Measurements from ENCODE around the gene MYRF. TPM values are rescaled to one million over a fixed set of nuclear protein-coding genes. Genes with fewer than 3 reads are reported as not detected.
A peak's percentile ranks its signal among the peaks of the same experiment; 100 is the strongest.

MYRF gene
- polyA plus RNA-seq, 2 donors: 0.18 to 1.3 TPM

GRCh38 chr11:61711498-61711897 is 40.9 kb upstream of the MYRF start:
- Histone ChIP-seq H3K27me3 (ENCODE audit: control insufficient read depth in 1 of 2, insufficient read depth in 2 of 2, low read length in 2 of 2) (no peaks in the 10 kb centered on the region), H3K4me3 (ENCODE audit: low read depth in 1 of 2, low read length in 2 of 2) (no peak overlapping the region), H3K9me3 (ENCODE audit: control insufficient read depth in 2 of 2, insufficient read depth in 1 of 2, low read depth in 1 of 2, low read length in 1 of 2) (no peaks in the 10 kb centered on the region), H3K36me3 (ENCODE audit: control insufficient read depth in 2 of 2, insufficient read depth in 2 of 2, low read length in 1 of 2) (no peaks in the 10 kb centered on the region), H3K4me1 (ENCODE audit: control insufficient read depth in 2 of 2, insufficient read depth in 2 of 2, low read length in 1 of 2) (peaks cover 4 to 15% of the 10 kb centered on the region in 2 donors), H3K27ac (ENCODE audit: low read depth in 2 of 2, low read length in 1 of 2) (peak overlapping the region in 1 of 2 donors; percentile 23)
- 77 to 79% methylated on average over 6 of the region's 6 CpGs for WGBS, 2 donors

- Histone ChIP-seq H3K36me3 (ENCODE audit: control insufficient read depth in 2 of 2, insufficient read depth in 2 of 2, low read length in 1 of 2) (no peaks in the 10 kb centered on the region), H3K4me1 (ENCODE audit: control insufficient read depth in 2 of 2, insufficient read depth in 2 of 2, low read length in 1 of 2) (peaks cover 0 to 9% of the 10 kb centered on the region in 2 donors)
These were observed 40.1 kb upstream of the MYRF start for GRCh38 chr11:61712314-61712713.

GRCh38 chr11:61712846-61713245 is 39.6 kb upstream of the MYRF start:
- Histone ChIP-seq H3K27ac (ENCODE audit: low read depth in 2 of 2, low read length in 1 of 2) (no peak overlapping the region), H3K27me3 (ENCODE audit: control insufficient read depth in 1 of 2, insufficient read depth in 2 of 2, low read length in 2 of 2) (no peaks in the 10 kb centered on the region), H3K4me1 (ENCODE audit: control insufficient read depth in 2 of 2, insufficient read depth in 2 of 2, low read length in 1 of 2) (peaks cover 0 to 5% of the 10 kb centered on the region in 2 donors), H3K36me3 (ENCODE audit: control insufficient read depth in 2 of 2, insufficient read depth in 2 of 2, low read length in 1 of 2) (no peaks in the 10 kb centered on the region), H3K4me3 (ENCODE audit: low read depth in 1 of 2, low read length in 2 of 2) (no peak overlapping the region), H3K9me3 (ENCODE audit: control insufficient read depth in 2 of 2, insufficient read depth in 1 of 2, low read depth in 1 of 2, low read length in 1 of 2) (no peaks in the 10 kb centered on the region)
- 92 to 95% methylated on average over 6 of the region's 6 CpGs for WGBS, 2 donors

More at GRCh38 chr11:61712314-61712713, 40.1 kb upstream of the MYRF start:
- Histone ChIP-seq H3K27ac (ENCODE audit: low read depth in 2 of 2, low read length in 1 of 2) (no peak overlapping the region), H3K27me3 (ENCODE audit: control insufficient read depth in 1 of 2, insufficient read depth in 2 of 2, low read length in 2 of 2) (no peaks in the 10 kb centered on the region), H3K9me3 (ENCODE audit: control insufficient read depth in 2 of 2, insufficient read depth in 1 of 2, low read depth in 1 of 2, low read length in 1 of 2) (no peaks in the 10 kb centered on the region), H3K4me3 (ENCODE audit: low read depth in 1 of 2, low read length in 2 of 2) (no peak overlapping the region)
- 61 to 77% methylated on average over 12 of the region's 12 CpGs for WGBS, 2 donors

- H3K4me1 ChIP-seq (ENCODE audit: control insufficient read depth in 2 of 2, insufficient read depth in 2 of 2, low read length in 1 of 2): peaks cover 0 to 5% of the 10 kb centered on the region in 2 donors
These were observed 39.0 kb upstream of the MYRF start for GRCh38 chr11:61713464-61713863.

GRCh38 chr11:61713906-61714305 is 38.5 kb upstream of the MYRF start:
- WGBS, 2 donors: 60 to 62% methylated on average over 5 of the region's 5 CpGs
- H3K4me1 ChIP-seq (ENCODE audit: control insufficient read depth in 2 of 2, insufficient read depth in 2 of 2, low read length in 1 of 2): peaks cover 0 to 5% of the 10 kb centered on the region in 2 donors

More at GRCh38 chr11:61713464-61713863, 39.0 kb upstream of the MYRF start:
- 80 to 83% methylated on average over 9 of the region's 9 CpGs for WGBS, 2 donors
- no peak overlapping the region for H3K27ac ChIP-seq (ENCODE audit: low read depth in 2 of 2, low read length in 1 of 2)
- no peak overlapping the region for H3K4me3 ChIP-seq (ENCODE audit: low read depth in 1 of 2, low read length in 2 of 2)
- H3K9me3 ChIP-seq (ENCODE audit: control insufficient read depth in 2 of 2, insufficient read depth in 1 of 2, low read depth in 1 of 2, low read length in 1 of 2): no peaks in the 10 kb centered on the region
- no peaks in the 10 kb centered on the region for H3K27me3 ChIP-seq (ENCODE audit: control insufficient read depth in 1 of 2, insufficient read depth in 2 of 2, low read length in 2 of 2)
- no peaks in the 10 kb centered on the region for H3K36me3 ChIP-seq (ENCODE audit: control insufficient read depth in 2 of 2, insufficient read depth in 2 of 2, low read length in 1 of 2)

DNA sequence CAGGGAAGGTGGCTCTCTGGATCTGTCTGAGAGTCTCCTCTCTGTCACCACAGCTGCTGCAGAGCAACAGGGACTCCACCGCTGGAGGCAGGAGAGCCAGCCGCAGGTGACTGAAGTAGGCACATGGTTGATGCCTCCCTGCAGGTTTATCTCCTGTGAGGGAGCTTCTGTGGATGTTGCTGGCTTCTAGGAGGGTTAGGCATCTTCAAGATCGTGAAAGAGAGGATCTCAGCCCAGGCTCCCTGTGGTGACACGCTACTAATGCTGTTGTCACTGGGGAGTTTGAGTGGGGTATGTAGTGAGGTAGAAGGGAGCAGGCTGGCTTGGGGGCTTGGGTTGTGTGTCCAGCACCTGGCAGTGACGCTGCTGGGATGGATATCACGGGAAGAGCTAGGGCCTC is 38.1 kb upstream of the MYRF start:
- Histone ChIP-seq H3K9me3 (ENCODE audit: control insufficient read depth in 2 of 2, insufficient read depth in 1 of 2, low read depth in 1 of 2, low read length in 1 of 2) (no peaks in the 10 kb centered on the region), H3K4me3 (ENCODE audit: low read depth in 1 of 2, low read length in 2 of 2) (no peak overlapping the region), H3K4me1 (ENCODE audit: control insufficient read depth in 2 of 2, insufficient read depth in 2 of 2, low read length in 1 of 2) (peaks cover 0 to 7% of the 10 kb centered on the region in 2 donors), H3K36me3 (ENCODE audit: control insufficient read depth in 2 of 2, insufficient read depth in 2 of 2, low read length in 1 of 2) (no peaks in the 10 kb centered on the region), H3K27ac (ENCODE audit: low read depth in 2 of 2, low read length in 1 of 2) (no peak overlapping the region), H3K27me3 (ENCODE audit: control insufficient read depth in 1 of 2, insufficient read depth in 2 of 2, low read length in 2 of 2) (no peaks in the 10 kb centered on the region)
- WGBS, 2 donors: 72 to 86% methylated on average over 6 of the region's 6 CpGs

More at GRCh38 chr11:61713906-61714305, 38.5 kb upstream of the MYRF start:
- Histone ChIP-seq H3K9me3 (ENCODE audit: control insufficient read depth in 2 of 2, insufficient read depth in 1 of 2, low read depth in 1 of 2, low read length in 1 of 2) (no peaks in the 10 kb centered on the region), H3K27me3 (ENCODE audit: control insufficient read depth in 1 of 2, insufficient read depth in 2 of 2, low read length in 2 of 2) (no peaks in the 10 kb centered on the region), H3K27ac (ENCODE audit: low read depth in 2 of 2, low read length in 1 of 2) (no peak overlapping the region), H3K4me3 (ENCODE audit: low read depth in 1 of 2, low read length in 2 of 2) (no peak overlapping the region), H3K36me3 (ENCODE audit: control insufficient read depth in 2 of 2, insufficient read depth in 2 of 2, low read length in 1 of 2) (no peaks in the 10 kb centered on the region)

- Histone ChIP-seq H3K27ac (ENCODE audit: low read depth in 2 of 2, low read length in 1 of 2) (no peak overlapping the region), H3K27me3 (ENCODE audit: control insufficient read depth in 1 of 2, insufficient read depth in 2 of 2, low read length in 2 of 2) (no peaks in the 10 kb centered on the region), H3K9me3 (ENCODE audit: control insufficient read depth in 2 of 2, insufficient read depth in 1 of 2, low read depth in 1 of 2, low read length in 1 of 2) (no peaks in the 10 kb centered on the region), H3K4me3 (ENCODE audit: low read depth in 1 of 2, low read length in 2 of 2) (no peak overlapping the region), H3K36me3 (ENCODE audit: control insufficient read depth in 2 of 2, insufficient read depth in 2 of 2, low read length in 1 of 2) (no peaks in the 10 kb centered on the region), H3K4me1 (ENCODE audit: control insufficient read depth in 2 of 2, insufficient read depth in 2 of 2, low read length in 1 of 2) (peaks cover 0 to 7% of the 10 kb centered on the region in 2 donors)
- 93 to 94% methylated on average over 5 of the region's 5 CpGs for WGBS, 2 donors
These were observed 37.5 kb upstream of the MYRF start for GRCh38 chr11:61714916-61715315.

GRCh38 chr11:61715867-61716266 is 36.6 kb upstream of the MYRF start:
- H3K4me3 ChIP-seq (ENCODE audit: low read depth in 1 of 2, low read length in 2 of 2): no peak overlapping the region
- H3K27me3 ChIP-seq (ENCODE audit: control insufficient read depth in 1 of 2, insufficient read depth in 2 of 2, low read length in 2 of 2): no peaks in the 10 kb centered on the region
- WGBS, 2 donors: 71 to 76% methylated on average over 4 of the region's 4 CpGs
- peaks cover 0 to 5% of the 10 kb centered on the region in 2 donors for H3K36me3 ChIP-seq (ENCODE audit: control insufficient read depth in 2 of 2, insufficient read depth in 2 of 2, low read length in 1 of 2)
- peaks cover 0 to 7% of the 10 kb centered on the region in 2 donors for H3K4me1 ChIP-seq (ENCODE audit: control insufficient read depth in 2 of 2, insufficient read depth in 2 of 2, low read length in 1 of 2)
- no peaks in the 10 kb centered on the region for H3K9me3 ChIP-seq (ENCODE audit: control insufficient read depth in 2 of 2, insufficient read depth in 1 of 2, low read depth in 1 of 2, low read length in 1 of 2)
- no peak overlapping the region for H3K27ac ChIP-seq (ENCODE audit: low read depth in 2 of 2, low read length in 1 of 2)

- H3K27me3 ChIP-seq (ENCODE audit: control insufficient read depth in 1 of 2, insufficient read depth in 2 of 2, low read length in 2 of 2): no peaks in the 10 kb centered on the region
- H3K4me3 ChIP-seq (ENCODE audit: low read depth in 1 of 2, low read length in 2 of 2): no peak overlapping the region
- peaks cover 0 to 5% of the 10 kb centered on the region in 2 donors for H3K4me1 ChIP-seq (ENCODE audit: control insufficient read depth in 2 of 2, insufficient read depth in 2 of 2, low read length in 1 of 2)
- H3K27ac ChIP-seq (ENCODE audit: low read depth in 2 of 2, low read length in 1 of 2): no peak overlapping the region
- peaks cover 0 to 6% of the 10 kb centered on the region in 2 donors for H3K36me3 ChIP-seq (ENCODE audit: control insufficient read depth in 2 of 2, insufficient read depth in 2 of 2, low read length in 1 of 2)
- no peaks in the 10 kb centered on the region for H3K9me3 ChIP-seq (ENCODE audit: control insufficient read depth in 2 of 2, insufficient read depth in 1 of 2, low read depth in 1 of 2, low read length in 1 of 2)
- 76 to 83% methylated on average over 12 to 13 of the region's 13 CpGs for WGBS, 2 donors
These were observed 35.8 kb upstream of the MYRF start for GRCh38 chr11:61716478-61717285.
